ENCODE measurements around the gene B3GNT9.

Gene B3GNT9

GRCh38 chr16:67148656-67149275 is 2.0 kb downstream of the B3GNT9 start:
- no peak overlapping the region for H3K9ac ChIP-seq (ENCODE audit: low read length)
- peaks cover 10% of the 10 kb centered on the region; the same call in 1 of the 2 replicates for H3F3A ChIP-seq (ENCODE audit: insufficient read depth, low read length)
- no peak overlapping the region for H3K4me3 ChIP-seq (ENCODE audit: low read length)
- H3K9me3 ChIP-seq (replicated peaks; ENCODE audit: insufficient read depth, low read length): no peaks in the 10 kb centered on the region
- H3K36me3 ChIP-seq (replicated peaks; ENCODE audit: insufficient read depth, low read length): no peaks in the 10 kb centered on the region
- no peak overlapping the region for H2AFZ ChIP-seq (ENCODE audit: low read length)
- no peak overlapping the region for H3K27ac ChIP-seq (ENCODE audit: low read length)
- H3K79me2 ChIP-seq (ENCODE audit: low read length): no peaks in the 10 kb centered on the region
- H3K4me1 ChIP-seq (ENCODE audit: low read length): no peaks in the 10 kb centered on the region
- H3K9me2 ChIP-seq (replicated peaks; ENCODE audit: insufficient read depth, low read length): no peaks in the 10 kb centered on the region
- H3K27me3 ChIP-seq (replicated peaks; ENCODE audit: insufficient read depth, low read length): no peaks in the 10 kb centered on the region
- H3K4me2 ChIP-seq (ENCODE audit: low read depth, low read length): no peak overlapping the region
- H4K20me1 ChIP-seq (ENCODE audit: insufficient read depth, low read length): no peaks in the 10 kb centered on the region
- TF ChIP-seq EZH2 (optimal IDR thresholded peaks at IDR 0.05; ENCODE audit: low read depth, low read length) (no peak), EZH2phosphoT487 (IDR thresholded peaks at IDR 0.05; ENCODE audit: low read length) (no peak), CTCF (IDR thresholded peaks at IDR 0.05; ENCODE audit: low read length) (no peak)
- DNase-seq: no peak

GRCh38 chr16:67148221-67148620 is 2.6 kb downstream of the B3GNT9 start:
- no peak for DNase-seq
- no peaks in the 10 kb centered on the region for H4K20me1 ChIP-seq (ENCODE audit: insufficient read depth, low read length)
- H3K4me3 ChIP-seq (ENCODE audit: low read length): no peak overlapping the region
- H3K27ac ChIP-seq (ENCODE audit: low read length): no peak overlapping the region
- H3K36me3 ChIP-seq (replicated peaks; ENCODE audit: insufficient read depth, low read length): no peaks in the 10 kb centered on the region
- H2AFZ ChIP-seq (ENCODE audit: low read length): no peak overlapping the region
- H3K79me2 ChIP-seq (ENCODE audit: low read length): no peaks in the 10 kb centered on the region
- no peaks in the 10 kb centered on the region for H3K9me2 ChIP-seq (replicated peaks; ENCODE audit: insufficient read depth, low read length)
- no peaks in the 10 kb centered on the region for H3K9me3 ChIP-seq (replicated peaks; ENCODE audit: insufficient read depth, low read length)
- no peak overlapping the region for H3K4me2 ChIP-seq (ENCODE audit: low read depth, low read length)
- no peak overlapping the region for H3K9ac ChIP-seq (ENCODE audit: low read length)
- H3K27me3 ChIP-seq (replicated peaks; ENCODE audit: insufficient read depth, low read length): no peaks in the 10 kb centered on the region
- TF ChIP-seq EZH2phosphoT487 (IDR thresholded peaks at IDR 0.05; ENCODE audit: low read length) (no peak), EZH2 (optimal IDR thresholded peaks at IDR 0.05; ENCODE audit: low read depth, low read length) (no peak), CTCF (IDR thresholded peaks at IDR 0.05; ENCODE audit: low read length) (no peak)
- H3K4me1 ChIP-seq (ENCODE audit: low read length): no peaks in the 10 kb centered on the region
- peaks cover 10% of the 10 kb centered on the region; the same call in 1 of the 2 replicates for H3F3A ChIP-seq (ENCODE audit: insufficient read depth, low read length)

- H3K4me3 ChIP-seq (ENCODE audit: low read length): no peak overlapping the region
- H3K4me2 ChIP-seq (ENCODE audit: low read depth, low read length): no peak overlapping the region
- H2AFZ ChIP-seq (ENCODE audit: low read length): no peak overlapping the region
- H3K9me2 ChIP-seq (replicated peaks; ENCODE audit: insufficient read depth, low read length): no peaks in the 10 kb centered on the region
- H3K27me3 ChIP-seq (replicated peaks; ENCODE audit: insufficient read depth, low read length): no peaks in the 10 kb centered on the region
- H3K79me2 ChIP-seq (ENCODE audit: low read length): no peaks in the 10 kb centered on the region
- no peak for DNase-seq
- no peaks in the 10 kb centered on the region for H3K9me3 ChIP-seq (replicated peaks; ENCODE audit: insufficient read depth, low read length)
- H3K4me1 ChIP-seq (ENCODE audit: low read length): no peaks in the 10 kb centered on the region
- TF ChIP-seq EZH2 (optimal IDR thresholded peaks at IDR 0.05; ENCODE audit: low read depth, low read length) (no peak), CTCF (IDR thresholded peaks at IDR 0.05; ENCODE audit: low read length) (no peak), EZH2phosphoT487 (IDR thresholded peaks at IDR 0.05; ENCODE audit: low read length) (no peak)
- no peak overlapping the region for H3K27ac ChIP-seq (ENCODE audit: low read length)
- H3K9ac ChIP-seq (ENCODE audit: low read length): no peak overlapping the region
- peaks cover 10% of the 10 kb centered on the region; the same call in 1 of the 2 replicates for H3F3A ChIP-seq (ENCODE audit: insufficient read depth, low read length)
- H4K20me1 ChIP-seq (ENCODE audit: insufficient read depth, low read length): no peaks in the 10 kb centered on the region
- no peaks in the 10 kb centered on the region for H3K36me3 ChIP-seq (replicated peaks; ENCODE audit: insufficient read depth, low read length)
Measured at GRCh38 chr16:67147437-67148140, 3.2 kb downstream of the B3GNT9 start.
